Erythroblast (primary cell): ENCODE measurements around the gene PRSS36.

Experiments used
- GATA1 ChIP-seq: IDR thresholded peaks from 2 replicates; pipeline ENCODE4 v1.6.1; 2011; ENCODE audit warnings: low read depth, mild to moderate bottlenecking, control low read depth, low read length, moderate library complexity
- POLR2A ChIP-seq: IDR thresholded peaks from 2 replicates; pipeline ENCODE4 v1.6.1; 2011; ENCODE audit warnings: mild to moderate bottlenecking, low read length

GRCh38 chr16:31107465-31107867, 42.4 kb downstream of the PRSS36 start:
- TF ChIP-seq POLR2A (no peak), GATA1 (no peak)
